MM.1S (cell line): ENCODE results near the gene OTUD1.

Experiments used
- DNase-seq: peaks from one replicate; pipeline ENCODE4 v3.0.0-alpha.2; 2015
- H2AFZ ChIP-seq: fragments of 300-600 bp; sonication (generic); 2 replicates; pipeline ENCODE4 v1.6.0; 2016; ENCODE audit warnings: antibody characterized with exemption, low read length
- H3F3A ChIP-seq: fragments of 300-600 bp; sonication (generic); 2 replicates; pipeline ENCODE4 v1.6.1; 2016; ENCODE audit warnings: mild to moderate bottlenecking, antibody characterized with exemption, low read length, moderate library complexity, mixed read lengths; ENCODE audit not compliant: insufficient read depth
- H3K27ac ChIP-seq: fragments of 300-600 bp; sonication (generic); 2 replicates; pipeline ENCODE4 v1.5.1; 2016; ENCODE audit warnings: mild to moderate bottlenecking, low read length
- H3K27me3 ChIP-seq: fragments of 300-600 bp; sonication (generic); replicated peaks from 2 replicates; pipeline ENCODE4 v1.6.0; 2016; ENCODE audit warnings: low read length; ENCODE audit not compliant: insufficient read depth
- H3K36me3 ChIP-seq: fragments of 300-600 bp; sonication (generic); replicated peaks from 2 replicates; pipeline ENCODE4 v1.6.1; 2016; ENCODE audit warnings: mild to moderate bottlenecking, low read length, mixed read lengths; ENCODE audit not compliant: insufficient read depth
- H3K4me1 ChIP-seq: fragments of 300-600 bp; sonication (generic); 2 replicates; pipeline ENCODE4 v1.6.1; 2016; ENCODE audit warnings: low read length, mixed read lengths
- H3K4me2 ChIP-seq: fragments of 300-600 bp; sonication (generic); 2 replicates; pipeline ENCODE4 v1.6.0; 2016; ENCODE audit warnings: low read depth, low read length
- H3K4me3 ChIP-seq: fragments of 300-600 bp; sonication (generic); 2 replicates; pipeline ENCODE4 v1.5.1; 2016; ENCODE audit warnings: low read length, mixed read lengths
- H3K79me2 ChIP-seq: fragments of 300-600 bp; sonication (generic); 2 replicates; pipeline ENCODE4 v1.6.1; 2016; ENCODE audit warnings: mixed run types, low read length, mixed read lengths
- H3K9ac ChIP-seq: fragments of 300-600 bp; sonication (generic); 2 replicates; pipeline ENCODE4 v1.6.1; 2016; ENCODE audit warnings: low read length, mixed read lengths
- H3K9me2 ChIP-seq: fragments of 300-600 bp; sonication (generic); replicated peaks from 2 replicates; pipeline ENCODE4 v1.6.1; 2016; ENCODE audit warnings: mild to moderate bottlenecking, low read length, mixed read lengths; ENCODE audit not compliant: insufficient read depth
- H3K9me3 ChIP-seq: fragments of 300-600 bp; sonication (generic); replicated peaks from 2 replicates; pipeline ENCODE4 v1.6.1; 2016; ENCODE audit warnings: mild to moderate bottlenecking, low read length, mixed read lengths; ENCODE audit not compliant: insufficient read depth
- H4K20me1 ChIP-seq: fragments of 300-600 bp; sonication (generic); 2 replicates; pipeline ENCODE4 v1.6.1; 2016; ENCODE audit warnings: mild to moderate bottlenecking, low read length, moderate library complexity, mixed read lengths; ENCODE audit not compliant: insufficient read depth
- CTCF ChIP-seq: fragments of 300-600 bp; sonication (generic); IDR thresholded peaks from 2 replicates; pipeline ENCODE4 v1.5.1; 2016; ENCODE audit warnings: antibody characterized with exemption, low read length, mixed read lengths
- EZH2 ChIP-seq: fragments of 300-600 bp; sonication (generic); optimal IDR thresholded peaks from 2 replicates; pipeline ENCODE3; 2017; ENCODE audit warnings: low read depth, mild to moderate bottlenecking, antibody characterized with exemption, low read length, mixed read lengths
- EZH2phosphoT487 ChIP-seq: fragments of 300-600 bp; sonication (generic); IDR thresholded peaks from 2 replicates; pipeline ENCODE4 v1.6.1; 2018; ENCODE audit warnings: antibody characterized with exemption, low read length

Gene OTUD1

GRCh38 chr10:23417254-23417653 lies 21.6 kb upstream of the OTUD1 start:
- Histone ChIP-seq H4K20me1 (no peaks in the 10 kb centered on the region), H3K4me2 (no peak overlapping the region)
- TF ChIP-seq EZH2phosphoT487: no peak
- TF ChIP-seq EZH2: no peak
- no peak for TF ChIP-seq CTCF

GRCh38 chr10:23418051-23418681 lies 20.7 kb upstream of the OTUD1 start:
- no peak overlapping the region for H3K27ac ChIP-seq

More at GRCh38 chr10:23417254-23417653, 21.6 kb upstream of the OTUD1 start:
- Histone ChIP-seq H3K27ac (no peak overlapping the region), H3K36me3 (no peaks in the 10 kb centered on the region), H3K79me2 (no peaks in the 10 kb centered on the region), H3K9ac (no peak overlapping the region), H3K4me3 (no peak overlapping the region), H3K4me1 (0 out of 2 replicates have a peak, but pooled peaks cover 5% of the 10 kb centered on the region), H3F3A (no peaks in the 10 kb centered on the region), H3K9me2 (no peaks in the 10 kb centered on the region), H3K27me3 (no peaks in the 10 kb centered on the region), H2AFZ (no peak overlapping the region), H3K9me3 (no peaks in the 10 kb centered on the region)
- no peak for DNase-seq

GRCh38 chr10:23419201-23419600 lies 19.7 kb upstream of the OTUD1 start:
- TF ChIP-seq CTCF (no peak), EZH2phosphoT487 (no peak), EZH2 (no peak)
- Histone ChIP-seq H3K9me3 (no peaks in the 10 kb centered on the region), H3K36me3 (no peaks in the 10 kb centered on the region), H3K27ac (no peak overlapping the region), H3K27me3 (no peaks in the 10 kb centered on the region), H3K79me2 (no peaks in the 10 kb centered on the region), H3F3A (no peaks in the 10 kb centered on the region), H4K20me1 (no peaks in the 10 kb centered on the region), H3K4me1 (0 out of 2 replicates have a peak, but pooled peaks cover 5% of the 10 kb centered on the region), H2AFZ (no peak overlapping the region), H3K9ac (no peak overlapping the region), H3K4me2 (no peak overlapping the region), H3K9me2 (no peaks in the 10 kb centered on the region), H3K4me3 (no peak overlapping the region)
- DNase-seq: no peak

More at GRCh38 chr10:23418051-23418681, 20.7 kb upstream of the OTUD1 start:
- Histone ChIP-seq H3K4me1 (0 out of 2 replicates have a peak, but pooled peaks cover 5% of the 10 kb centered on the region), H2AFZ (no peak overlapping the region), H3K36me3 (no peaks in the 10 kb centered on the region), H4K20me1 (no peaks in the 10 kb centered on the region), H3K27me3 (no peaks in the 10 kb centered on the region), H3K9ac (no peak overlapping the region), H3K9me2 (no peaks in the 10 kb centered on the region), H3K4me2 (no peak overlapping the region), H3F3A (no peaks in the 10 kb centered on the region), H3K4me3 (no peak overlapping the region), H3K79me2 (no peaks in the 10 kb centered on the region), H3K9me3 (no peaks in the 10 kb centered on the region)
- no peak for TF ChIP-seq EZH2
- no peak for TF ChIP-seq EZH2phosphoT487
- no peak for TF ChIP-seq CTCF
- DNase-seq: no peak
